GM12874 (cell line): ENCODE measurements around the gene ARHGAP25.

Source experiments
- CTCF ChIP-seq: IDR thresholded peaks from 2 replicates; pipeline ENCODE4 v1.5.1; 2011; ENCODE audit warnings: low read depth, mild to moderate bottlenecking, control low read depth, low read length, moderate library complexity; ENCODE audit not compliant: insufficient read depth

The ARHGAP25 gene

GRCh38 chr2:68768951-68769350, 34.3 kb downstream of the ARHGAP25 start:
- TF ChIP-seq CTCF: no peak

- TF ChIP-seq CTCF: no peak
Measured at GRCh38 chr2:68769586-68770270, 35.1 kb downstream of the ARHGAP25 start.

DNA sequence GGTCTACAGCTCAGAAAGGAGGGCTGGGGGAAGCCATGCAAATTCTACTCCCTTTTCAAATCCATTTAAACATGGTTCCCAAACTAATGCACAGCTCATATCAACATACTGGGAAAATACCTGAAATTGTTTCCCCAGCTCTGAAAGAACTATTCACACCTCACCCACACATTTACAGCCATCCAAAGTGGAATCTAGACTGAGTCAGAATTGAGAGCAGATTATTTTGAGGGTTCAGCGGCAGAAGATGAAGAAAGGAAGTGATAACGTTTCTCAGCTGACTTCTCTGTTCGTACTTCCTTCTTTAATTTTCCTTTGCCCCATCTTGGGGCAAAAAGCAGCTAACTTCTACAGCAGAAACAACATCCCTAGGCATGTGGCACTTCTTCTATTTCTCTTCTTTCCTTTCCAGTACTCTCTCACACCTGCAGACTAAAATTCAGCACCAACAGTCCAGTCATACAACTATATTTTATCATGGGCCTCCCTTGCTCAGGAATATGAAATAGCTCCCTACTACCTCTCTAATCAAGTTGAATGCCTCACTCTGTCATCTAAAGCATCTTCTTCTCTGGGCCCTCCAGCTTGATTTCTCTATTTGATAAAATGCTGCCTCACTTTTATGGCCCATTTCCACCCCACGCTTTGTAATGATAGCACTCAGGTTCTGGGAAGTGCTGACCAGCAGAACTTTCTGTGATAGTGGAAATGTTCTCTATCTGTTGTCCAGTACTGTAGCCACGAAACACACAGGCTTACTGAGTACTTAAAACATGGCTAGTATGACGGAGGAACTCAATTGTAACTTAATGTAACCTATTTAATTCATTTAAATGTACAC, 35.9 kb downstream of the ARHGAP25 start:
- TF ChIP-seq CTCF: no peak

GRCh38 chr2:68771211-68771751, 36.7 kb downstream of the ARHGAP25 start:
- no peak for TF ChIP-seq CTCF

DNA sequence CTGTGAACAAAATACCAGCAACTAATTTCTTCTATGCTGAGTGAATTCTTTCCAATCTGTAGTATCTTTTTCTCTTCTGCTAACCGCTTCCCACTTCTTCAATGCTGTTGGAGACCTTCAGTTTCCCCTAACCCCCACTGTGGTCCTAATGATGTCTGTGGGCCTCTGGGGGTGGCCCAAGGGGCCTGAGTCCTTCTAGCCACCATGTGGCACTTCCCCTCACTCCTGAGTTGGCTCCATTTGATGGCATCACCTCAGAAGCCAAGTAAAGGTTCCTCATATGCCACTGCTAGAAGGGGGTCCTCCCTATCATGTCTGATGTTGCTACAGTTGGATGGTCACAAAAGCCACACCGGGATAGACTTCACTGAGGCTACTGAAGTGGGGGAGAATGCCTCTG, 37.5 kb downstream of the ARHGAP25 start:
- no peak for TF ChIP-seq CTCF

- TF ChIP-seq CTCF: no peak
Measured at GRCh38 chr2:68774569-68775271, 40.1 kb downstream of the ARHGAP25 start.

- TF ChIP-seq CTCF: no peak
Measured at GRCh38 chr2:68775272-68775842, 40.7 kb downstream of the ARHGAP25 start.
